ENCODE data around the gene RAB11FIP4.

RAB11FIP4 gene

DNA sequence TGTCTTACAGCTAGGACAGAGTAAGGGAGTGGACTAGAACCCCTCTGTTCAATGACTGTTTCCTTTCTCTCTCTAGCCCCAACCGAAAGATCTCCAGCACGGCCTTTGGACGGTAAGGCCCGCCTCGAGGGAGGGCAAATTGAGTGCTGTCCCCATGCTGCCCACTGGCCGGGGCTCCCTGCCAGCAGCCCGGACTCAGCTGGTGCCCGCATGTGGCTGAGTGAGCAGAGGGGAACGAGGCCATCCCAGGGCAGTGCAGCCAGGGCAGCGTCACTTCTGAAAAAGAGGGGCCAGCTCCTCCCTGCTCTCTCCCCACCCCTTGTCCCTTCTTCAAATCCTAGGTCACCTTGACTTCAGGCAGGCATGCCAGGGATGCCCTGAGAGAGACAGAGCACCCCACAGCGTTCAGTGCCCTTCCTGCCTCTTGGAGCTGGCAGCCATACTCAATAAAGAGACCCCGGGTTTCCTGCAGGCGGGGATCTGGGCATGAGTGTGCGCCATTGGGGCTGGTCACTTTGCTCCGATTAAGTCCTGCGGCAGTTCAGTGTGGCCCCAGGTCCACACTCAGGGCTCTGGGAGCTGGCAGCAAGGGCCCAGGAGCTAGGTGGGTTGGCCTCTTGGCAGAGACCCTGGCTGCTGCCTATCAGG, 130.9 kb downstream of the RAB11FIP4 start:
- Histone ChIP-seq H3K9me2 (replicated peaks; ENCODE audit: control insufficient read depth, low read length) (no peaks in the 10 kb centered on the region), H3K9me3 (ENCODE audit: control insufficient read depth, insufficient read depth, low read length) (peaks cover 4% of the 10 kb centered on the region; the same call in 1 of the 2 replicates), H3K27me3 (ENCODE audit: control insufficient read depth, low read length) (no peaks in the 10 kb centered on the region), H3K4me1 (ENCODE audit: control insufficient read depth, low read length) (peaks cover 16% of the 10 kb centered on the region), H3K27ac (ENCODE audit: low read depth, low read length) (no peak overlapping the region), H3F3A (ENCODE audit: control insufficient read depth, insufficient read depth) (no peaks in the 10 kb centered on the region; the same call in 1 of the 2 replicates), H3K79me2 (ENCODE audit: control insufficient read depth, low read length) (no peaks in the 10 kb centered on the region), H3K4me3 (ENCODE audit: low read length) (no peak overlapping the region), H3K4me2 (ENCODE audit: low read length) (no peak overlapping the region), H4K20me1 (ENCODE audit: control insufficient read depth, insufficient read depth, low read depth, low read length) (no peaks in the 10 kb centered on the region), H3K36me3 (ENCODE audit: control insufficient read depth, low read length) (peaks cover 30% of the 10 kb centered on the region)
- TF ChIP-seq, protein P1, sequence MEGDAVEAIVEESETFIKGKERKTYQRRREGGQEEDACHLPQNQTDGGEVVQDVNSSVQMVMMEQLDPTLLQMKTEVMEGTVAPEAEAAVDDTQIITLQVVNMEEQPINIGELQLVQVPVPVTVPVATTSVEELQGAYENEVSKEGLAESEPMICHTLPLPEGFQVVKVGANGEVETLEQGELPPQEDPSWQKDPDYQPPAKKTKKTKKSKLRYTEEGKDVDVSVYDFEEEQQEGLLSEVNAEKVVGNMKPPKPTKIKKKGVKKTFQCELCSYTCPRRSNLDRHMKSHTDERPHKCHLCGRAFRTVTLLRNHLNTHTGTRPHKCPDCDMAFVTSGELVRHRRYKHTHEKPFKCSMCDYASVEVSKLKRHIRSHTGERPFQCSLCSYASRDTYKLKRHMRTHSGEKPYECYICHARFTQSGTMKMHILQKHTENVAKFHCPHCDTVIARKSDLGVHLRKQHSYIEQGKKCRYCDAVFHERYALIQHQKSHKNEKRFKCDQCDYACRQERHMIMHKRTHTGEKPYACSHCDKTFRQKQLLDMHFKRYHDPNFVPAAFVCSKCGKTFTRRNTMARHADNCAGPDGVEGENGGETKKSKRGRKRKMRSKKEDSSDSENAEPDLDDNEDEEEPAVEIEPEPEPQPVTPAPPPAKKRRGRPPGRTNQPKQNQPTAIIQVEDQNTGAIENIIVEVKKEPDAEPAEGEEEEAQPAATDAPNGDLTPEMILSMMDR (IDR thresholded peaks at IDR 0.05; ENCODE audit: low read depth, low read length, poor library complexity, severe bottlenecking) = no peak
- TF ChIP-seq EZH2phosphoT487 (IDR thresholded peaks at IDR 0.05; ENCODE audit: borderline replicate concordance, low read length) = no peak

DNA sequence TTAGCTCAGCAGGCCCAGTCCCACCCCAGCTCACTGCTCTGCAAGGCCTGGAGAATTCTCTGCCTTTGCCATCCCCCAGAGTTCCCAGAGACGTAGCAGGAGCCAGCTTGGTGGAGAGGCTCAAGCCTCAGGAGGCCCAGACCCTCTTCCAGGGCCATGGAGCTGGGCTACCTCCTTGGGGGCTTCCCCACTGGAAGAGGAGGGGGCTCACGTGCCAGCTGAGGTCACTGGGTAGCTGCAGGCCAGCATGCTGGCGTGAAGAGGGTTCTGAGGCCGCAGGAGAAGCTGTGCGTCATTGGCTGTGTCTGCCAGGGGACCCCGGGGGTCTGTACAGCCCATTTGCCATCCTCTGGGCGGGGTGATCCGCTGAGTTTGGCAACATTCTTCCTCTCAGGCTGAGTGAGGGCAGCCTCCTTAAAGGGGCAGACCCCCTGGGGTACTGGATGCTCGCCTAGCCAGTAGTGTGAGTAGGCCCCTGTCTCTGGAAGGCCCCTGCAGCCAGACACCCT, 131.6 kb downstream of the RAB11FIP4 start:
- Histone ChIP-seq H3K4me2 (ENCODE audit: low read length) (no peak overlapping the region), H3K9me2 (replicated peaks; ENCODE audit: control insufficient read depth, low read length) (no peaks in the 10 kb centered on the region), H3K27ac (ENCODE audit: low read depth, low read length) (no peak overlapping the region), H3K4me1 (ENCODE audit: control insufficient read depth, low read length) (peaks cover 16% of the 10 kb centered on the region), H3K4me3 (ENCODE audit: low read length) (no peak overlapping the region), H3K36me3 (ENCODE audit: control insufficient read depth, low read length) (peaks cover 31% of the 10 kb centered on the region), H3K79me2 (ENCODE audit: control insufficient read depth, low read length) (no peaks in the 10 kb centered on the region), H3K27me3 (ENCODE audit: control insufficient read depth, low read length) (no peaks in the 10 kb centered on the region), H3K9me3 (ENCODE audit: control insufficient read depth, insufficient read depth, low read length) (peaks cover 4% of the 10 kb centered on the region; the same call in 1 of the 2 replicates), H3F3A (ENCODE audit: control insufficient read depth, insufficient read depth) (no peaks in the 10 kb centered on the region), H4K20me1 (ENCODE audit: control insufficient read depth, insufficient read depth, low read depth, low read length) (no peaks in the 10 kb centered on the region)
- TF ChIP-seq, protein P1 (IDR thresholded peaks at IDR 0.05; ENCODE audit: low read depth, low read length, poor library complexity, severe bottlenecking) = no peak

DNA sequence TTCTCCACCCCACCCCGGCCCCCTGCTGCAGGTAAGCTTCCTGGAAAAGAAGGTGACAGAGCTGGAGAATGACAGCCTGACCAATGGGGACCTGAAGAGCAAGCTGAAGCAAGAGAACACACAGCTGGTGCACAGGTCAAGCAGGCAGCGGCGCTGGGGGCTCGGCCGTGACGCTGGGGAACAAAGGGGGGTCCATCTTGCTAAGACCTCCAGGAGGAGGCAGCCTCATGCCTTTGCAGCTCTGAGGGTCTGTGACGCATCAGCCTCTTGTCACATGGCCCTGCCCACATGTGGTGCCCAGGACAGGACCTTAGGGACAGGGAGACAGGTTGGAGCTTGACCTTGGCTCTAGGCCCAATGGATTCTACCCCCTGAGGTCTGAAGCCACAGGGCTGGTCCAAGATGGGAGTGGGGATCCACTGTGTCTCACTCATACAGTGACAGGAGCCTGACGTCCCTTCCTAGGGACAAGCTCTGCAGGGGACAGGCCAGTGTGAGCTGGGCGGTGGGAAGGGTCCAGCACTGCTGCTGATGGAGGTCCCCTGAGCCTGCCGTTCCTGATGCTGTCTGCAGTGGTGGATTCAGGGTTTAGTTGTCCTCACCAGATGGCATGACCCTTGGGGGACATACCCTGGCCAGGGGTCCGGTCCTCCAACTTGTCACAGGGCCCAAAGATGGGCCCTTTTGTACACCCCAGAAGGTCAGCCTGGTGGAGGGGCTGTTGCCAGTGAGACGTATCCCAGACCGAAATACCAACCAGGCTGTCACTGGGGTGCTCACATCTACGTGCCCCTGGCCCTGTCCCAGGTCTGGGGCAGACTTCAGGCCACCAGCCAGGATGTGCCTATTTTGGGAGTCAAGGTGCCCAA, 132.6 kb downstream of the RAB11FIP4 start:
- Histone ChIP-seq H3K27ac (ENCODE audit: low read depth, low read length) (no peak overlapping the region), H3K4me1 (ENCODE audit: control insufficient read depth, low read length) (peaks cover 16% of the 10 kb centered on the region), H3K36me3 (ENCODE audit: control insufficient read depth, low read length) (peaks cover 39% of the 10 kb centered on the region), H3K27me3 (ENCODE audit: control insufficient read depth, low read length) (no peaks in the 10 kb centered on the region), H3K79me2 (ENCODE audit: control insufficient read depth, low read length) (no peaks in the 10 kb centered on the region), H3K9me3 (ENCODE audit: control insufficient read depth, insufficient read depth, low read length) (peaks cover 4% of the 10 kb centered on the region; the same call in 1 of the 2 replicates), H3K4me3 (ENCODE audit: low read length) (no peak overlapping the region), H3F3A (ENCODE audit: control insufficient read depth, insufficient read depth) (no peaks in the 10 kb centered on the region), H3K9me2 (replicated peaks; ENCODE audit: control insufficient read depth, low read length) (no peaks in the 10 kb centered on the region), H4K20me1 (ENCODE audit: control insufficient read depth, insufficient read depth, low read depth, low read length) (no peaks in the 10 kb centered on the region), H3K4me2 (ENCODE audit: low read length) (no peak overlapping the region)
- TF ChIP-seq, protein P1 (IDR thresholded peaks at IDR 0.05; ENCODE audit: low read depth, low read length, poor library complexity, severe bottlenecking) = no peak
- no peak for TF ChIP-seq EZH2phosphoT487 (IDR thresholded peaks at IDR 0.05; ENCODE audit: borderline replicate concordance, low read length)
